Tibial nerve (tissue), 4 donors: Measurements from ENCODE around the gene PLEKHM2. TPM values are rescaled to one million over a fixed set of nuclear protein-coding genes. Genes with fewer than 3 reads are reported as not detected.

Source experiments
- DNase-seq, 2 donors: peaks; one replicate each; pipeline ENCODE4 v3.0.0-alpha.2; 2019; ENCODE audit warnings: low spot score in 2 of 2
- H3K27ac ChIP-seq, 4 donors: fragments of 200-600 bp; sonication (generic) in 3 of 4; one replicate each; pipeline ENCODE4 v1.5.1; 2017 to 2019; ENCODE audit warnings: mild to moderate bottlenecking in 1 of 4
- H3K27me3 ChIP-seq, 2 donors: fragments of 200-600 bp; sonication (generic) in 1 of 2; one replicate each; pipeline versions ENCODE4 v1.5.1 to v1.6.0; 2017 to 2019
- H3K36me3 ChIP-seq, 3 donors: fragments of 200-600 bp; sonication (generic); one replicate each; pipeline ENCODE4 v1.5.1; 2018 to 2019
- H3K4me1 ChIP-seq, 4 donors: fragments of 200-600 bp; sonication (generic) in 3 of 4; one replicate each; pipeline ENCODE4 v1.5.1; 2017 to 2019
- H3K4me3 ChIP-seq, 4 donors: fragments of 200-600 bp; sonication (generic) in 3 of 4; one replicate each; pipeline ENCODE4 v1.5.1; 2017 to 2019; ENCODE audit warnings: mild to moderate bottlenecking in 1 of 4, moderate library complexity in 1 of 4
- H3K9me3 ChIP-seq, 4 donors: fragments of 200-600 bp; sonication (generic) in 3 of 4; one replicate each; pipeline ENCODE4 v1.5.1; 2017 to 2019
- CTCF ChIP-seq, 5 experiments: fragments of 200-600 bp in 3 of 5; fragments of 450-650 bp in 2 of 5; sonication (generic) in 3 of 5; IDR thresholded peaks; one replicate each; pipeline ENCODE4 v1.5.1; 2016 to 2019; ENCODE audit warnings: antibody characterized with exemption in 5 of 5, mild to moderate bottlenecking in 3 of 5, moderate library complexity in 2 of 5
- EP300 ChIP-seq, 2 donors: sonication (generic); formaldehyde crosslinking; IDR thresholded peaks; one replicate each; pipeline ENCODE4 v1.6.1; 2017; ENCODE audit warnings: antibody characterized with exemption in 2 of 2, mild to moderate bottlenecking in 1 of 2
- POLR2A ChIP-seq, 2 donors: fragments of 450-650 bp; IDR thresholded peaks; one replicate each; pipeline ENCODE4 v1.6.1; 2017; ENCODE audit warnings: antibody characterized with exemption in 2 of 2, mild to moderate bottlenecking in 2 of 2, moderate library complexity in 2 of 2
- WGBS, 2 donors: methylation state at CpG; one replicate each; pipeline ENCODE4 v1.1.5; 2018; 5-methylcytosine and 5-hydroxymethylcytosine counted together
- total RNA-seq, 4 donors: library from RNA; depleted of rRNA; stranded (reverse); fragments of >200 nt; gene quantifications; one replicate each; pipeline ENCODE4 v1.1.0, GENCODE V29; 2016

The PLEKHM2 gene
- total RNA-seq, 4 donors from 2014 or later, result 54.0 to 80.4 (median 57.1) TPM

- WGBS, 2 donors, result 44 to 54% methylated on average over 2 of the region's 2 CpGs
- Histone ChIP-seq H3K36me3 (no peaks in the 10 kb centered on the region), H3K9me3 (no peaks in the 10 kb centered on the region), H3K27ac (no peak overlapping the region), H3K4me1 (peaks cover 0 to 9% (median 6%) of the 10 kb centered on the region in 4 donors), H3K4me3 (no peak overlapping the region), H3K27me3 (no peaks in the 10 kb centered on the region)
- TF ChIP-seq POLR2A (IDR thresholded peaks at IDR 0.05) (no peak), CTCF (IDR thresholded peaks at IDR 0.05) (no peak), EP300 (IDR thresholded peaks at IDR 0.05) (no peak)
- no peak for DNase-seq
Measured at GRCh38 chr1:15676010-15676409, 8.1 kb upstream of the PLEKHM2 start.

GRCh38 chr1:15676688-15677661 is 7.1 kb upstream of the PLEKHM2 start:
- no peaks in the 10 kb centered on the region for H3K36me3 ChIP-seq
- no peak overlapping the region for H3K27ac ChIP-seq
- no peaks in the 10 kb centered on the region for H3K27me3 ChIP-seq
- no peak for DNase-seq
- H3K4me3 ChIP-seq, result no peak overlapping the region
- 87 to 97% methylated on average over 6 of the region's 6 CpGs for WGBS, 2 donors
- no peaks in the 10 kb centered on the region for H3K9me3 ChIP-seq
- TF ChIP-seq POLR2A (IDR thresholded peaks at IDR 0.05), result no peak
- TF ChIP-seq CTCF (IDR thresholded peaks at IDR 0.05), result no peak
- TF ChIP-seq EP300 (IDR thresholded peaks at IDR 0.05), result no peak
- H3K4me1 ChIP-seq, result peaks cover 0 to 17% (median 9%) of the 10 kb centered on the region in 4 donors

- Histone ChIP-seq H3K36me3 (no peaks in the 10 kb centered on the region), H3K9me3 (no peaks in the 10 kb centered on the region), H3K27me3 (no peaks in the 10 kb centered on the region), H3K27ac (no peak overlapping the region), H3K4me1 (peaks cover 0 to 29% (median 12%) of the 10 kb centered on the region in 4 donors), H3K4me3 (no peak overlapping the region)
- no peak for DNase-seq
- WGBS, 2 donors, result 88 to 93% methylated on average over 1 of the region's 1 CpG
- TF ChIP-seq EP300 (IDR thresholded peaks at IDR 0.05) (no peak), CTCF (IDR thresholded peaks at IDR 0.05) (no peak)
Measured at GRCh38 chr1:15678578-15678977, 5.5 kb upstream of the PLEKHM2 start.

GRCh38 chr1:15680131-15680530 is 4.0 kb upstream of the PLEKHM2 start:
- no peaks in the 10 kb centered on the region for H3K36me3 ChIP-seq
- peaks cover 0 to 33% (median 15%) of the 10 kb centered on the region in 4 donors for H3K4me1 ChIP-seq
- H3K9me3 ChIP-seq, result no peaks in the 10 kb centered on the region
- no peak overlapping the region for H3K4me3 ChIP-seq
- 96 to 97% methylated on average over 11 of the region's 11 CpGs for whole genome bisulfite sequencing, 2 donors
- H3K27ac ChIP-seq, result peak overlapping the region; percentile 24 to 99 (median 62)
- TF ChIP-seq EP300 (IDR thresholded peaks at IDR 0.05) (no peak), CTCF (IDR thresholded peaks at IDR 0.05) (no peak), POLR2A (IDR thresholded peaks at IDR 0.05) (no peak)
- no peaks in the 10 kb centered on the region for H3K27me3 ChIP-seq
- no peak for DNase-seq
